B cell (primary cell): ENCODE measurements around the gene RPRD1A. TPM values are rescaled to one million over a fixed set of nuclear protein-coding genes. Genes with fewer than 3 reads are reported as not detected.
"Not testable (repeated sequence)": the region's sequence is repeated elsewhere in the genome, so short reads cannot be mapped to it uniquely, and the experiment has no call there.

Source experiments
- ATAC-seq: fragments of 200-7000 bp; cut with Tn5 transposase; one replicate; pipeline ENCODE4 v1.10.0; 2021; ENCODE audit warnings: low read depth, mild to moderate bottlenecking, moderate number of reproducible peaks, moderate library complexity
- CTCF ChIA-PET: fragments of 350-600 bp; sonication (Branson Sonifier 250); formaldehyde crosslinking; loops from one replicate; lab custom pipeline; 2021; ENCODE audit warnings: antibody characterized with exemption, inconsistent platforms; lab: Charles Lee
- POLR2A ChIA-PET: fragments of 350-600 bp; sonication (Branson Sonifier 250); formaldehyde crosslinking; loops from one replicate; lab custom pipeline; 2021; ENCODE audit warnings: antibody characterized with exemption; lab: Charles Lee
- DNase-seq: peaks from one replicate; pipeline ENCODE4 v3.0.0; 2013
- H2AFZ ChIP-seq: 2 replicates; pipeline ENCODE4 v1.6.1; 2012; ENCODE audit warnings: mild to moderate bottlenecking, low read depth, low read length; ENCODE audit not compliant: insufficient read depth, poor library complexity, severe bottlenecking
- H3K27ac ChIP-seq, 2 donors: 1 replicate in 1 of 2; 2 replicates in 1 of 2; pipeline ENCODE4 v1.5.1; 2012 to 2013; ENCODE audit warnings: low read length in 2 of 2, mild to moderate bottlenecking in 2 of 2, moderate library complexity in 1 of 2
- H3K27me3 ChIP-seq, 4 experiments: fragments of 200-600 bp in 1 of 4; sonication (generic) in 1 of 4; replicated peaks in 1 of 4; 1 replicate in 2 of 4; 2 replicates in 2 of 4; pipeline versions ENCODE4 v1.6.1 to v1.7.0; 2013 to 2016; ENCODE audit warnings: low read length in 3 of 4, mild to moderate bottlenecking in 2 of 4, mixed read lengths in 1 of 4, moderate library complexity in 1 of 4; ENCODE audit not compliant: insufficient read depth in 4 of 4, control insufficient read depth in 3 of 4; ENCODE audit errors: control extremely low read depth in 1 of 4
- H3K36me3 ChIP-seq, 2 experiments: replicated peaks in 1 of 2; 1 replicate in 1 of 2; 2 replicates in 1 of 2; pipeline versions ENCODE4 v1.6.1 to v1.7.1; 2013; ENCODE audit warnings: low read length in 1 of 2; ENCODE audit not compliant: insufficient read depth in 2 of 2, control insufficient read depth in 1 of 2; ENCODE audit errors: control extremely low read depth in 1 of 2, extremely low read depth in 1 of 2
- H3K4me1 ChIP-seq, 2 donors: fragments of 200-600 bp in 1 of 2; sonication (generic) in 1 of 2; 1 replicate in 1 of 2; 2 replicates in 1 of 2; pipeline versions ENCODE4 v1.5.1 to v1.6.1; 2013 to 2017; ENCODE audit warnings: low read length in 2 of 2; ENCODE audit not compliant: control insufficient read depth in 2 of 2, insufficient read depth in 2 of 2
- H3K4me2 ChIP-seq: replicated peaks from 2 replicates; pipeline ENCODE3; 2012; ENCODE audit warnings: mild to moderate bottlenecking, low read depth, low read length; ENCODE audit not compliant: poor library complexity, severe bottlenecking
- H3K4me3 ChIP-seq, 5 experiments: fragments of 200-600 bp in 1 of 5; sonication (generic) in 1 of 5; 1 replicate in 3 of 5; 2 replicates in 2 of 5; pipeline versions ENCODE4 v1.5.1 to v1.7.0; 2011 to 2016; ENCODE audit warnings: low read length in 4 of 5, mild to moderate bottlenecking in 4 of 5, low read depth in 2 of 5, control low read depth in 1 of 5, moderate library complexity in 1 of 5; ENCODE audit not compliant: insufficient read depth in 1 of 5; ENCODE audit errors: control extremely low read depth in 1 of 5, extremely low read depth in 1 of 5
- H3K79me2 ChIP-seq: fragments of 200-600 bp; sonication (generic); one replicate; pipeline ENCODE4 v1.6.0; 2016; ENCODE audit warnings: low read length; ENCODE audit not compliant: control insufficient read depth, insufficient read depth
- H3K9ac ChIP-seq: fragments of 200-600 bp; sonication (generic); 2 replicates; pipeline ENCODE4 v1.6.1; 2017; ENCODE audit warnings: mild to moderate bottlenecking, low read length, moderate library complexity
- H3K9me3 ChIP-seq, 3 donors: one replicate each; pipeline versions ENCODE4 v1.6.1 to v1.7.1; 2013; ENCODE audit warnings: low read length in 2 of 3; ENCODE audit not compliant: control insufficient read depth in 2 of 3, insufficient read depth in 1 of 3; ENCODE audit errors: control extremely low read depth in 1 of 3
- H4K20me1 ChIP-seq: 2 replicates; pipeline ENCODE4 v1.6.0; 2012; ENCODE audit warnings: mild to moderate bottlenecking, low read length; ENCODE audit not compliant: insufficient read depth, control insufficient read depth, poor library complexity, severe bottlenecking
- H3K27ac Mint-ChIP-seq: one replicate; pipeline ENCODE4 v1.8.0; 2021; ENCODE audit warnings: mixed read lengths
- H3K27me3 Mint-ChIP-seq: one replicate; pipeline ENCODE4 v1.8.0; 2021; ENCODE audit warnings: mixed read lengths
- H3K4me1 Mint-ChIP-seq: one replicate; pipeline ENCODE4 v1.8.0; 2021; ENCODE audit warnings: mixed read lengths
- H3K4me3 Mint-ChIP-seq: one replicate; pipeline ENCODE4 v1.8.0; 2021; ENCODE audit warnings: mixed read lengths
- H3K9me3 Mint-ChIP-seq: one replicate; pipeline ENCODE4 v1.8.0; 2022; ENCODE audit warnings: mixed read lengths; ENCODE audit not compliant: insufficient read depth
- EZH2 ChIP-seq: IDR thresholded peaks from 2 replicates; pipeline ENCODE4 v1.6.1; 2012; ENCODE audit warnings: borderline replicate concordance, low read depth, mild to moderate bottlenecking, moderate library complexity, low read length; ENCODE audit not compliant: insufficient read depth, poor library complexity, severe bottlenecking
- WGBS: methylation state at CpG from one replicate; pipeline ENCODE4 v1.1.5; 2013; ENCODE audit warnings: missing lambda C conversion rate; ENCODE audit not compliant: insufficient coverage; 5-methylcytosine and 5-hydroxymethylcytosine counted together
- intact Hi-C: fragments of 100-400 bp; cut with micrococcal nuclease; formaldehyde crosslinking; loops from one replicate; pipeline ENCODE4 v1.10.0; 2022
- polyA plus RNA-seq: library from polyadenylated mRNA; depleted of rRNA; stranded (reverse); fragments of >200 nt; gene quantifications from 2 replicates; pipeline ENCODE4 v1.2.3, GENCODE V29; 2012
- total RNA-seq, 2 donors: library from RNA; stranded (reverse); fragments of 120-200 nt in 1 of 2; gene quantifications; 1 replicate in 1 of 2; 2 replicates in 1 of 2; pipeline versions ENCODE4 v1.2.3 to v1.2.4, GENCODE V29; 2013 to 2022

The RPRD1A gene
- total and polyA plus RNA-seq, 2 donors (not counting 1 experiment from before 2014, with no cell fraction given): 27.6 to 62.6 TPM

- 100% methylated on average over 3 of the region's 6 CpGs for WGBS
- TF ChIP-seq EZH2: no peak
- DNase-seq (no peak), ATAC-seq (no peak)
- Histone ChIP-seq H3K27me3 (no peaks in the 10 kb centered on the region), H3K9me3 (peaks cover 1 to 12% (median 7%) of the 10 kb centered on the region in 3 donors), H3K79me2 (no peaks in the 10 kb centered on the region), H3K4me1 (peaks cover 5 to 8% of the 10 kb centered on the region in 2 donors), H2AFZ (no peak overlapping the region), H3K4me3 (no peak overlapping the region), H3K36me3 (no peaks in the 10 kb centered on the region), H3K4me2 (no peak overlapping the region), H3K9ac (no peak overlapping the region), H3K27ac (no peak overlapping the region), H4K20me1 (no peaks in the 10 kb centered on the region)
- CTCF ChIA-PET: no interaction called here
- POLR2A ChIA-PET: no interaction called here
- Mint-ChIP-seq H3K4me3 (no peak overlapping the region), H3K27me3 (peaks cover under 1% of the 10 kb centered on the region), H3K9me3 (no peaks in the 10 kb centered on the region), H3K27ac (no peak overlapping the region), H3K4me1 (peaks cover 23% of the 10 kb centered on the region)
- intact Hi-C loops: no loop called here
Observed at GRCh38 chr18:36078751-36079529, 11.6 kb upstream of the RPRD1A start.

- H3K79me2 ChIP-seq, H3K4me1 ChIP-seq, H2AFZ ChIP-seq, H3K4me2 ChIP-seq, H3K4me3 Mint-ChIP-seq, H4K20me1 ChIP-seq, H3K27me3 ChIP-seq, intact Hi-C loops, ATAC-seq, H3K9ac ChIP-seq, CTCF ChIA-PET, DNase-seq, H3K9me3 Mint-ChIP-seq, H3K36me3 ChIP-seq, H3K27me3 Mint-ChIP-seq, H3K27ac Mint-ChIP-seq, H3K27ac ChIP-seq, H3K4me3 ChIP-seq, POLR2A ChIA-PET: not testable (repeated sequence)
- peaks cover 1 to 12% (median 7%) of the 10 kb centered on the region in 3 donors for H3K9me3 ChIP-seq
- WGBS: no CpG with 5 or more reads among the region's 27 CpGs
- H3K4me1 Mint-ChIP-seq: peaks cover 16% of the 10 kb centered on the region
Observed at GRCh38 chr18:36077764-36078163, 10.4 kb upstream of the RPRD1A start.
